Pancreas (tissue), 10 donors: ENCODE measurements around the gene KCNK3. TPM values are rescaled to one million over a fixed set of nuclear protein-coding genes. Genes with fewer than 3 reads are reported as not detected.

Experiments
- ATAC-seq, 4 donors: fragments of 200-7000 bp; cut with Tn5 transposase; one replicate each; pipeline versions ENCODE4 v1.8.0 to v1.9.1; 2020; ENCODE audit warnings: mild to moderate bottlenecking in 4 of 4, moderate library complexity in 4 of 4
- DNase-seq, 6 donors: peaks; one replicate each; pipeline ENCODE4 v3.0.0-alpha.2; 2020
- FAIRE-seq: peaks from 2 replicates; lab custom pipeline; 2012; peaks lifted over from hg19 to GRCh38; lab: Jason Lieb, UNC
- H3K27ac ChIP-seq, 4 donors: fragments of 200-600 bp; sonication (generic); 1 replicate in 3 of 4; 2 replicates in 1 of 4; pipeline versions ENCODE4 v1.5.0 to v1.8.0; 2020
- H3K27me3 ChIP-seq, 4 donors: fragments of 200-600 bp; one replicate each; pipeline ENCODE4 v1.8.0; 2021
- H3K36me3 ChIP-seq, 3 donors: fragments of 200-600 bp; sonication (generic) in 1 of 3; one replicate each; pipeline versions ENCODE4 v1.5.0 to v1.8.0; 2020 to 2021
- H3K4me1 ChIP-seq, 3 donors: fragments of 200-600 bp; one replicate each; pipeline ENCODE4 v1.8.0; 2021
- H3K4me3 ChIP-seq, 4 donors: fragments of 200-600 bp; sonication (generic) in 2 of 4; one replicate each; pipeline versions ENCODE4 v1.5.0 to v1.8.0; 2020 to 2021
- H3K9me3 ChIP-seq, 4 donors: fragments of 200-600 bp; one replicate each; pipeline ENCODE4 v1.8.0; 2021
- WGBS, 2 donors: extraction: QIAGEN DNeasy Blood & Tissue Kit; methylation state at CpG; one replicate each; pipeline ENCODE4 v1.1.7; 2013; 5-methylcytosine and 5-hydroxymethylcytosine counted together
- intact Hi-C, 3 donors: fragments of 100-400 bp; cut with DNase I; formaldehyde crosslinking; loops; one replicate each; pipeline versions ENCODE4 v1.11.1 to v1.14.2; 2022
- polyA plus RNA-seq, 2 donors: library from polyadenylated mRNA; stranded (reverse); fragments of 200-250 nt; gene quantifications; one replicate each; pipeline ENCODE4 v1.2.3, GENCODE V29; 2013
- total RNA-seq, 6 donors: library from RNA; stranded (reverse); fragmentation: NEBNext Ultra II Directional in 4 of 6; extraction: Animal tissue kit (Norgen Biotek cat#: 25700) in 4 of 6; gene quantifications; one replicate each; pipeline versions ENCODE4 v1.2.1 to v1.2.4, GENCODE V29; 2021 to 2023
- TF ChIP-seq, protein P1 (sequence below), 4 donors: fragments of 200-600 bp; sonication (generic) in 3 of 4; IDR thresholded peaks; one replicate each; pipeline versions ENCODE4 v1.5.0 to v1.8.0; 2021; ENCODE audit warnings: antibody characterized with exemption in 4 of 4
- donor health status: healthy with polysubstance abuse.
- donor health status: DM: no; HTN: no; CAD: no; lungs with moderate emphysema.
- donor health status: DM: no; HTN: no; CAD: no.
- donor health status: control.
- donor health status: control.
- donor health status: Bipolar disorder and iron deficiency.
- donor health status: DM: yes; HTN: yes; CAD: no.
- donor health status: DM: no; HTN: no; CAD: no.
- donor health status: DM: no; HTN: no; CAD: no.
- donor health status: DM: yes; HTN: yes; CAD: no.

Gene KCNK3
- total and polyA plus RNA-seq, 8 donors, result 7.5 to 46.4 (median 30.2) TPM

DNA sequence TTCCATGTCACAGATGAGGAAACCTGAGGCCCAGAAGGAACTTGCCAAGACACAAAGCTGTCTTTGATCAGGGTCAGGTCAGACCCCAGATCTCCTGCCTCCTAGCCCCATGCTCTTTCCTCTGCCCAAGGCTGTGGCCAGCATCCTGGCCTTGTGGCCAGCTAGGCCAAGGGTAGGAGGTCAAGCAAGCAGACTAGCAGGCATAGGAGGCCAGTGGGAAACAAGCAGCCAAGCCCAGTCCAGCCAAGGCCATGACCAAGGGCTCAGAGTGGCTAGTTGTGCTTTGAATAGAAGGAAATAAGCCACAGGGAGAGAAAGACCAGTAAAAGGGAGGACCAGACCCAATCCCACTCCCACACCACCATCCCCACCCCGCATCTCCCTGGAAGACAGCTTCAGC, 30.4 kb downstream of the KCNK3 start:
- H3K9me3 ChIP-seq, result no peaks in the 10 kb centered on the region
- peaks cover 56 to 65% (median 58%) of the 10 kb centered on the region in 3 donors for H3K4me1 ChIP-seq
- 92 to 100% methylated on average over 1 of the region's 1 CpG for WGBS, 2 donors
- no peak overlapping the region for H3K4me3 ChIP-seq
- H3K27ac ChIP-seq, result peak overlapping the region in 3 of 4 donors; percentile 17 to 95 (median 94)
- DNase-seq (no peak), FAIRE-seq (no peak), ATAC-seq (no peak)
- TF ChIP-seq, protein P1, sequence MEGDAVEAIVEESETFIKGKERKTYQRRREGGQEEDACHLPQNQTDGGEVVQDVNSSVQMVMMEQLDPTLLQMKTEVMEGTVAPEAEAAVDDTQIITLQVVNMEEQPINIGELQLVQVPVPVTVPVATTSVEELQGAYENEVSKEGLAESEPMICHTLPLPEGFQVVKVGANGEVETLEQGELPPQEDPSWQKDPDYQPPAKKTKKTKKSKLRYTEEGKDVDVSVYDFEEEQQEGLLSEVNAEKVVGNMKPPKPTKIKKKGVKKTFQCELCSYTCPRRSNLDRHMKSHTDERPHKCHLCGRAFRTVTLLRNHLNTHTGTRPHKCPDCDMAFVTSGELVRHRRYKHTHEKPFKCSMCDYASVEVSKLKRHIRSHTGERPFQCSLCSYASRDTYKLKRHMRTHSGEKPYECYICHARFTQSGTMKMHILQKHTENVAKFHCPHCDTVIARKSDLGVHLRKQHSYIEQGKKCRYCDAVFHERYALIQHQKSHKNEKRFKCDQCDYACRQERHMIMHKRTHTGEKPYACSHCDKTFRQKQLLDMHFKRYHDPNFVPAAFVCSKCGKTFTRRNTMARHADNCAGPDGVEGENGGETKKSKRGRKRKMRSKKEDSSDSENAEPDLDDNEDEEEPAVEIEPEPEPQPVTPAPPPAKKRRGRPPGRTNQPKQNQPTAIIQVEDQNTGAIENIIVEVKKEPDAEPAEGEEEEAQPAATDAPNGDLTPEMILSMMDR (IDR thresholded peaks at IDR 0.05), result no peak
- intact Hi-C loops, result no loop called here
- peaks cover 0 to under 1% (median 0%) of the 10 kb centered on the region in 3 donors for H3K36me3 ChIP-seq
- no peaks in the 10 kb centered on the region for H3K27me3 ChIP-seq

DNA sequence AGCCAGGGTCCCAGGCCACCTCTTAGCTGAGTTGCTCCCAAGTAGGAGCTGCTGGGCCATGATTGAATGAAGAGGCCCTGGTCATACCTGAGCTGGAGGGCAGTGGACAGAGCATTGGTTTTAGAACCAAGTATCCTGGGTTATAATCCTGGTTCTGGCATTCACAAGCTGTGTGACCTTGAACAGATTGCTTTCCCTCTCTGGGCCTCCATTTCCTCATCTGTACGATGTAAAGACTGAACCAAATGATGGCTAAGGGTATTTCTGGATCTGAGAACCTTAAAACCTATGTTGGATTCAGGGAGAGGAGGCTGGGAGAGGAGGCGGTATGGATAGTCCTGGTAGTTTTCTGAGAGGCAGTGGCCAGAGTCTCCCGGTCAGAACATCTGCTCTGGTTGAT, 31.0 kb downstream of the KCNK3 start:
- peaks cover 56 to 65% (median 58%) of the 10 kb centered on the region in 3 donors for H3K4me1 ChIP-seq
- TF ChIP-seq, protein P1 (IDR thresholded peaks at IDR 0.05), result no peak
- H3K27ac ChIP-seq, result peak overlapping the region; percentile 53 to 95 (median 84)
- FAIRE-seq, result no peak
- 76% methylated on average over 3 of the region's 3 CpGs for WGBS, 2 donors
- intact Hi-C loops, result no loop called here
- ATAC-seq, result no peak
- H3K36me3 ChIP-seq, result peaks cover 0 to 6% (median 0%) of the 10 kb centered on the region in 3 donors
- H3K9me3 ChIP-seq, result no peaks in the 10 kb centered on the region
- DNase-seq, result no peak
- no peak overlapping the region for H3K4me3 ChIP-seq
- no peaks in the 10 kb centered on the region for H3K27me3 ChIP-seq

DNA sequence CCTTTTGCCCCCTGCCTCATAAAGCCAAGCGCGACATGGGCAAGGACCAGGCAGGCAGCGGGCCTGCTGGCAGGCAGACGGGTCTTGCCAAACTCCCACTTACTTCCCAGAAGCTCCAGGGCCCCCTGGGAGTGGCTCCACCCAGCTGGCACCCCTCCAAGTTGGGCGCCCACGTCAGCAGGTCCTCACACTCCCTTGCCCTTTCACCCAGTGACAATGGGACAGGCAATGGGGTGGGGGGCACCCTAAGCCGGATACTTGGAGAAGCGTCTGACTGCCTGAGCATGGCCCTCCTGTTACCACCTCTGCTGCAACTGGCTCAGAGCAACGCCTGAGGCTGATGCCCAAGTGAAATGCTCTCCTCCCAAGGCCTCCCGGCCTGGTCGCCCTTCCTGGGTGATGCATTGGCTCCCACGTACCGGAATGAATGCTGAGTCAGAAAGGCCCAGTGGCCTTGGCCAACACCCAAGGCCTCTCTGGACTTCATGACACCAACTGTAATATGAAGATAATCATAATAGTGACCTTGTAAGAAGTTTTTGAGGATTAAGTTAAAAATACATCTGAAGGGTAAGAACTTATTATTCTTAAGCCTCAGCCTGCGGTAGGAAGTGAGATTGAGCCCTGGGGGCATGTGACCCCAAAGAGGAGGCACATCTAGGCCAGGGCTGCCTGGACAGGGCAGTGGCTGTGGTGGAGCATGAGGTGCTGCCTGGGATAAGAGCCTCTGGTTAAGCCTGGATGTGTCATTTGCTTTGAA, 31.6 kb downstream of the KCNK3 start:
- intact Hi-C loops, result no loop called here
- H3K4me1 ChIP-seq, result peaks cover 56 to 65% (median 58%) of the 10 kb centered on the region in 3 donors
- H3K9me3 ChIP-seq, result no peaks in the 10 kb centered on the region
- H3K27ac ChIP-seq, result peak overlapping the region; percentile 53 to 95 (median 84)
- peak; percentile 76 to 91 (median 86) for DNase-seq
- WGBS, 2 donors, result 24 to 27% methylated on average over 14 of the region's 14 CpGs
- peak; percentile 26 to 47 (median 34) for ATAC-seq
- no peaks in the 10 kb centered on the region for H3K27me3 ChIP-seq
- H3K4me3 ChIP-seq, result no peak overlapping the region
- TF ChIP-seq, protein P1 (IDR thresholded peaks at IDR 0.05), result no peak
- no peak for FAIRE-seq
- peaks cover 0 to 7% (median 0%) of the 10 kb centered on the region in 3 donors for H3K36me3 ChIP-seq

DNA sequence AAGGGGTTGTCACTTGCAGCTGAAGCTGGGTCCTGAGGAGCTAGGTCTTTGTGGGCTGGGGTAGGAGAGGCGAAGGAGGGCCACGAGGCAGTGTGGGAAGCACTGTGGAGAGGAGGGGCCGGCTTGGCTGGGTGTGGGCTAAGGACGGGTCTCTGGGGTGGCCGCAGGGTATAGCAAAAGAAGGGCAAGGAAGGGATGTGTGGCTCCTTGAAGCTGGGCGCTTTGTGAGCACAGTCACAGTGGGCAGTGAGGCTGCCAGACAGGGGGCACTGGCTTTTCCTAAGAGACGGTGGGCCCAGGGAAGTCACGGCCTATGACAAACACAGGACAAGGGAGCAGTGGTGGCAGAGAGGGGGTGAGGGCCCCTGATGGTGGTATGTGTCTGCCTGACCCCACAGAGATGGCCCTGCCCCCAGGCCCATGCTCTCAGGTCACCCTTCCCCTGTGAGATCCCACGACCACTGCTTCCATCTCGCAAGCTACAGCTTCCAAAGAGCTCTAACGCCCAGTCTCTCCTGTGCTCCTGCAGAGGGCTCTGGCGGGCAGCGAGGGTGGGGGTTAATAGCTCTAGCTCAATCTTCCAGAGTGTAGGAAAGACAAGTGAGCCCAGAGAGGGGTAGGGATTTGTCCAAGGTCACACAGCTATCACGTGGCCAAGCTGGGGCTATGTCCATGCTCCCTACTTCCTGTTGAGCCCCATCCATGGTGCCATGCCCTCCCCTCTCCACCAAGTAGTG, 32.4 kb downstream of the KCNK3 start:
- FAIRE-seq, result no peak
- Histone ChIP-seq H3K9me3 (no peaks in the 10 kb centered on the region), H3K4me1 (peaks cover 51 to 58% (median 56%) of the 10 kb centered on the region in 3 donors), H3K4me3 (no peak overlapping the region), H3K27me3 (no peaks in the 10 kb centered on the region), H3K27ac (peak overlapping the region; percentile 53 to 95 (median 84)), H3K36me3 (peaks cover 0 to 7% (median 0%) of the 10 kb centered on the region in 3 donors)
- WGBS, 2 donors, result 76 to 85% methylated on average over 14 of the region's 14 CpGs
- no peak for DNase-seq
- ATAC-seq, result no peak
- TF ChIP-seq, protein P1 (IDR thresholded peaks at IDR 0.05), result no peak
- intact Hi-C loops, result no loop called here
